ENCODE measurements around the gene CFAP46. TPM values are rescaled to one million over a fixed set of nuclear protein-coding genes. Genes with fewer than 3 reads are reported as not detected.

CFAP46 gene
- total RNA-seq, 1 donor from 2014 or later = not detected

DNA sequence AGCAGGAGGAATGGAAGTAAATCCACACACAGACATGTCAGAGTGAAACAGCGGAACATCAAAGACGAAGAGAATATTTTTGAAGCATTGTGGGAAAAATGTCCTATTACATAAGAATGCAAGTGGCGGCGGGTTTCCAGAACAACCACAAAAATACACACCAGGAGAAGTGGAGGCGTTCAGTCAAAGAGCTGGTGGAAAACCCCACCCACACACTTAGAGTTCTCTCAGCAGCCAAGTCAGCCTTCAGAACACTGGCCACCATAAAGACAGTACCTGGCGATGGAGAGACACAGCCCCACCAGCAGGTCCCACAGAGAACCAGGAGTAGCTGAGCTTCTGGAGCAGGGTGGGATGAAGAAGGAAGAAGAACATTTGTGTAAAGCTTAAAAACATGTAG is 180.1 kb downstream of the CFAP46 start:
- H3K4me1 ChIP-seq = no peaks in the 10 kb centered on the region
- no peaks in the 10 kb centered on the region for H3K27me3 ChIP-seq
- intact Hi-C loops (cut with DNase I) = no loop called here
- H3K4me3 ChIP-seq = no peak overlapping the region
- TF ChIP-seq, protein P1, sequence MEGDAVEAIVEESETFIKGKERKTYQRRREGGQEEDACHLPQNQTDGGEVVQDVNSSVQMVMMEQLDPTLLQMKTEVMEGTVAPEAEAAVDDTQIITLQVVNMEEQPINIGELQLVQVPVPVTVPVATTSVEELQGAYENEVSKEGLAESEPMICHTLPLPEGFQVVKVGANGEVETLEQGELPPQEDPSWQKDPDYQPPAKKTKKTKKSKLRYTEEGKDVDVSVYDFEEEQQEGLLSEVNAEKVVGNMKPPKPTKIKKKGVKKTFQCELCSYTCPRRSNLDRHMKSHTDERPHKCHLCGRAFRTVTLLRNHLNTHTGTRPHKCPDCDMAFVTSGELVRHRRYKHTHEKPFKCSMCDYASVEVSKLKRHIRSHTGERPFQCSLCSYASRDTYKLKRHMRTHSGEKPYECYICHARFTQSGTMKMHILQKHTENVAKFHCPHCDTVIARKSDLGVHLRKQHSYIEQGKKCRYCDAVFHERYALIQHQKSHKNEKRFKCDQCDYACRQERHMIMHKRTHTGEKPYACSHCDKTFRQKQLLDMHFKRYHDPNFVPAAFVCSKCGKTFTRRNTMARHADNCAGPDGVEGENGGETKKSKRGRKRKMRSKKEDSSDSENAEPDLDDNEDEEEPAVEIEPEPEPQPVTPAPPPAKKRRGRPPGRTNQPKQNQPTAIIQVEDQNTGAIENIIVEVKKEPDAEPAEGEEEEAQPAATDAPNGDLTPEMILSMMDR (IDR thresholded peaks at IDR 0.05) = no peak
- H3K27ac ChIP-seq = no peak overlapping the region
- no peak for DNase-seq (ENCODE audit: low spot score in 2 of 2)
- no peaks in the 10 kb centered on the region for H3K9me3 ChIP-seq
- H3K36me3 ChIP-seq = peaks cover 27 to 55% of the 10 kb centered on the region in 2 donors

DNA sequence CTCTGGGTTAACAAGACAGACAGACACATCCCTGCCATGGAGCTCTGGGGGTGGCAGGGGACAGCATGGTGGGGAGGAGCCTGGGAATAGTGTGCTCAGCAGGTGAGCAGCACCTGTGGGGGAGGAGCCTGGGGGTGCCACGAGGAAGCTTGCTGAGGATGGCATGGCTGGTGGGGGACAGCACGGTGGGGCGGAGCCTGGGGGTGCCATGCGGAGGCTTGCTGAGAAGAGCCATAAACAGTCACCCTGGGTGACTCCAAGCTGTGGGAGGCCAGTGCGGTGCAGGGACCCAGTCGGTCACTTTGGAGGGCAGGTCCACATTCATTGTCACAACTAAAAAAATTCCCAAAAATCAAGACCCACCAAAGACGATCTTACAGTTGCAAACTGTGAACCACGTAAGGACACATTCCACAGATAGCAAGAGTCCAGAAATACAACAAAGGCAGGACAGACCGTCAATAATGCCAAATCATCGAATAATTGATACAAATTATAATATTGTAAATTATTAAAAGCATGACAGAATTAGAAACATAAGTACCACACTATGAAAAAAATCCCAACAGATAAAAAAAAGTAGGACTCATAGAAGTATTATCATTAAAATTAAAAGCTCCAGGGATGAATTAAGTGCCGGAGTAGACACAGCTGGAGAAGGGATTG is 180.8 kb downstream of the CFAP46 start:
- TF ChIP-seq, protein P1 (IDR thresholded peaks at IDR 0.05) = no peak
- Histone ChIP-seq H3K4me3 (no peak overlapping the region), H3K36me3 (peaks cover 32 to 57% of the 10 kb centered on the region in 2 donors), H3K4me1 (no peaks in the 10 kb centered on the region), H3K27ac (no peak overlapping the region), H3K27me3 (no peaks in the 10 kb centered on the region), H3K9me3 (no peaks in the 10 kb centered on the region)
- intact Hi-C loops (cut with DNase I) = no loop called here
- no peak for DNase-seq (ENCODE audit: low spot score in 2 of 2)

- intact Hi-C loops (cut with DNase I) = no loop called here
- TF ChIP-seq, protein P1 (IDR thresholded peaks at IDR 0.05) = no peak
- Histone ChIP-seq H3K27ac (no peak overlapping the region), H3K27me3 (no peaks in the 10 kb centered on the region), H3K36me3 (peaks cover 52 to 78% of the 10 kb centered on the region in 2 donors), H3K4me3 (no peak overlapping the region), H3K9me3 (no peaks in the 10 kb centered on the region), H3K4me1 (no peaks in the 10 kb centered on the region)
- no peak for DNase-seq (ENCODE audit: low spot score in 2 of 2)
Observed at GRCh38 chr10:132758865-132759264, 183.5 kb downstream of the CFAP46 start.

Other genes starting within 250 kb of the CFAP46 start
- not detected for gene NKX6-2, start 156.4 kb downstream of the CFAP46 start, total RNA-seq
- gene ADGRA1, start 145.4 kb upstream of the CFAP46 start, total RNA-seq = not detected
- 0.21 TPM for gene KNDC1, start 217.6 kb upstream of the CFAP46 start, total RNA-seq